GM21515 (cell line): Measurements from ENCODE around the gene AMOTL1.

Experiments
- ATAC-seq: cut with Tn5 transposase; IDR thresholded peaks from one replicate; pipeline ENCODE4 v1.9.1; 2021; ENCODE audit not compliant: unreplicated experiment

Gene AMOTL1, protein sequence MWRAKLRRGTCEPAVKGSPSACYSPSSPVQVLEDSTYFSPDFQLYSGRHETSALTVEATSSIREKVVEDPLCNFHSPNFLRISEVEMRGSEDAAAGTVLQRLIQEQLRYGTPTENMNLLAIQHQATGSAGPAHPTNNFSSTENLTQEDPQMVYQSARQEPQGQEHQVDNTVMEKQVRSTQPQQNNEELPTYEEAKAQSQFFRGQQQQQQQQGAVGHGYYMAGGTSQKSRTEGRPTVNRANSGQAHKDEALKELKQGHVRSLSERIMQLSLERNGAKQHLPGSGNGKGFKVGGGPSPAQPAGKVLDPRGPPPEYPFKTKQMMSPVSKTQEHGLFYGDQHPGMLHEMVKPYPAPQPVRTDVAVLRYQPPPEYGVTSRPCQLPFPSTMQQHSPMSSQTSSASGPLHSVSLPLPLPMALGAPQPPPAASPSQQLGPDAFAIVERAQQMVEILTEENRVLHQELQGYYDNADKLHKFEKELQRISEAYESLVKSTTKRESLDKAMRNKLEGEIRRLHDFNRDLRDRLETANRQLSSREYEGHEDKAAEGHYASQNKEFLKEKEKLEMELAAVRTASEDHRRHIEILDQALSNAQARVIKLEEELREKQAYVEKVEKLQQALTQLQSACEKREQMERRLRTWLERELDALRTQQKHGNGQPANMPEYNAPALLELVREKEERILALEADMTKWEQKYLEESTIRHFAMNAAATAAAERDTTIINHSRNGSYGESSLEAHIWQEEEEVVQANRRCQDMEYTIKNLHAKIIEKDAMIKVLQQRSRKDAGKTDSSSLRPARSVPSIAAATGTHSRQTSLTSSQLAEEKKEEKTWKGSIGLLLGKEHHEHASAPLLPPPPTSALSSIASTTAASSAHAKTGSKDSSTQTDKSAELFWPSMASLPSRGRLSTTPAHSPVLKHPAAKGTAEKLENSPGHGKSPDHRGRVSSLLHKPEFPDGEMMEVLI

DNA sequence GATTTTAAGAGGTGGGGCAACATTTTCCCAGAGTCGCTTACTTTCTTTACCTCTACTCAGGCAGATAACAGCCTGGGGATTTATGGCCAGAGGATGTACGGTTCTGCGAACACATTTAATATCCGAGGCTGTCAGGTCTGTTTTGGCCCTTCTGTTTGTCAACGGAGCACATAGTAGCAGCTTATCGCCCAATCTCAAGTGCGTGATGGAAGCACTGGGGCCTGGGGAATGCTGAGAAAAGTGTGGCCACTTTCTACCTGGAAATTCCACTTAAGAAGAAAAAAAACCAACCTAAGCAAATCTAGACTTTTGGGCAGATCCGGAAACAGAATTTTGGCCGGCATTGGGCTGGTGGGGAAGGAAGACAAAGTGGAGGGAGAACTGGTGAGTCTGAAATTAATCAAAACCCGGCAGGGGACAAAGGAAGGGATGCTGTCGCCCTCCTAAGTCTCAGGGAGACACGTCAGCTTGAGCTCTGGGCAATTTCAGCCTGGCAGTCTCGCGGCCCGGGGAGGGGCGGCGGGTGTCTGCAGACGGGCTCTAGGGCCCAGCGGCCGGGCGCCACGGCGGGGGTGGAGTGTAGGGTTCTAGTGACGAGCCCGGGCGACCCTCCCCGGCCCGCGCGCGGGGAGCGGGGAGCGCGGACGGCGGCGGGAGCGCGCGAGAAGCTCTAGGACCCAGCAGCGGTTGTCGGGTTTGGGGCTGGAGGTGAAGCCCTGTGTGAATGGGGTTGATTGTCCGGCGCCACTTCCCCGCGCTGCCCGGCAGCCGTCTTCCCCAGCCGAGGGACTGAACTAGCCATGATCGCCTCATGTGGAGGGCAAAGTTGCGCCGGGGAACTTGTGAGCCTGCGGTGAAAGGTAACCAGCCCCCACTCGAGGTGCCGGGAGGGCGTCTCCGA, at the start of gene AMOTL1:
Gene AMOTL1, plus strand, starts transcription at position 656 of the 901 bp plus-strand sequence. Its CDS starts 156 bp downstream, at position 812.
- ATAC-seq: no peak

DNA sequence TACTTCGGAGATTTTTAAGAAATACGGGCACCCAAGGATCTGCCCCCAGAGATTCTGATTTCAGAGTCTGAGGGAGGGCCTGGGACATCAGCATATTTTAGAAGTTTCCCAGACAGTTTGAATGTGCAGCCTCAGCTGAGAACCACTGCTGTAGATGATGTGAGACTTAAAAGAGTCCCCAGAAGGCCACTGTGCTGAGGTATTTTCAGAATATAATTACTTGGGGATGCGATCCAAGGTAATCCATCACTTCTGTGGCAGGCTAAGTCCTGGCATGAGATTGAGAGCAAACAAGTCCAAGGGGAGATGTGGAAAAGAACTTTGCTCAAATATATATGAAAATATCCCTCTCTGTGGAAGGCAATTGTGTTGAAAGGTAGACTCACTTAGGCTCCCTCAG, 48.3 kb upstream of the AMOTL1 start:
- ATAC-seq: no peak

DNA sequence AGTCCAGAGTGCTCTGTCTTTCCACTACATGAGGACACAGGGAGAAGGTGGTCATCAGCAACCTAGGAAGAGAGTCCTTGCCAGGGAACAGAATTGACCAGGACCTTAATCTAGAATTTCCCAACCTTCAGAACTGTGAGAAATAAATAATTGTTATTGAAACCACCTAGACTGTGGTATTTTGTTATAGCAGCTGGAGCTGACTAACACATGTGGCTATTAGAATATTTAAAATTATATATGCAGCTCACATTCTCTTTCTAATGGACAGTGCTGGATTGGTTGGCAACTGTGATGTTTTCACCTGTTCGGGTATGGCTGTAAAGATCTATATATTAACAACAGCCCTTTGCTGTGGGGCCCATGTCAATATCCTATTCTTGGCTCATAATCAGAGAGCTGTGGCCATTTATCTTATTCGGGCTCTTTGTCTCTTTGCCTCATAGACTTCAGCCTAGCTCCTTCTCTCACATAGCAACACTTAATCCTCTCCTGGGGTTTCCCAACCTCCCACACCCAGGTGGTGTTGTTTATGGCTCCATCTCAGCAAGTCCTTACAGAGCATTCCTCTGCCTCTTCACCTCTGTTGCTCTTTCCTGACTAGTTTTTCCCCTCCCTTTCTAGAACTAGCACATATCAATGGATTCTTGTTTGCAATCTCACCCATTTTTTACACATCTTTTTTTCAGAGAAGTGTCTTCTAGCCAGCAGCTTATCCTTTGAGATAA, 46.4 kb upstream of the AMOTL1 start:
- ATAC-seq: no peak

DNA sequence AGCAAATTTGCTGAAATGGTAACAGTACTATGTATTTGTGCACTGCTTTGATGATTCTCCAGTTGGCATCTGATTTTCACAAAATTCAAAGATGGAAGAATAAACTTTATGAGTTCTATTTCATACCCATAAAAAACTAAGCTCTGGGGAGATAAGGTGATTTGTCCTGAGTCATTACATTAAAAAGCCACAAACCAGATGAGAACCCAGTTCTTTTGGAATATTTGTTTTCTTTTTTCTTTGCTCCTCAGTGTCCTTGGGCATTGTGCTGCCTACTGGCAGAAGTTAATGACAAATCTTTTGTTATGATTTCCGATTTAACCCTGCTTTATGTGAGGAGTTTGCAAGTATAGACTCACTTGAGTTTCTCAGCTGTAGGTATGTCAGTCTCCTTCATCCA, 45.4 kb upstream of the AMOTL1 start:
- ATAC-seq: no peak

DNA sequence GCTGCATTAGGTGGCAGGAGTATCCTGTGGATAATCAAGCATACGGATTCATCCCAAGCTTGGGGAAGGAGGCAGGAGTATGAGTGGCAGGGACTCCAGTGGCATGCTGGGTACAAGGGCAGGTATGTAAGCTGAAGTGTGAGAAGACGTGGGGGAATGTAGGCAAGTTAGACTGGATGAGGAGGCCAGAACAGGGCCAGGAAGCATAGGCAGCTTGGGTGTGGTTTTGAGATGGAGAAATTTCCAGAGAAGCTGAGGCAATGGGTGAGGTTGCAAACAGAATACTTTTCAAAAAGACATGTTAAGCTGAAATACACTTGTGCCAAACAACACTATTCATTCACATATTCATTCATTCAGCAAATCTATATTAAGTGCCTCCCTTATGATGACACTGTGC, 43.1 kb upstream of the AMOTL1 start:
- no peak for ATAC-seq

DNA sequence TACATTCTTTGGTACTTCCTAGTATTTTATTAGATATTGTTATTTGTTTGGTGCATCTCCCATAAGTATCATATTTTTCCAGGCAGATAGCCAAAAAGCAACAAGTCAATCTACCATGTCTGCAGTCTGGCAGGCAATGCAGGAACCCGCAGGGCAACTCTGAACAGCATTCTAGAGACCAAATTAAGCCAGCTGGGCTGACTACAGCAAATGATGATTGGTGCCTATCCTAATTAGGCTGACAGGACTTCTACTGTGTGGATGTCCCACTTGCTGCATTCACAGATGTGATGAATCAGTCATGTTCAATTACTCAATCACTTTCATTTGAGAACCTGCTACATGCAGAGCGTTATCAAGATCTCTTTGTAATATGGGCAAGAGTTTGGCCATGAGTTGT, 40.3 kb upstream of the AMOTL1 start:
- ATAC-seq: no peak

DNA sequence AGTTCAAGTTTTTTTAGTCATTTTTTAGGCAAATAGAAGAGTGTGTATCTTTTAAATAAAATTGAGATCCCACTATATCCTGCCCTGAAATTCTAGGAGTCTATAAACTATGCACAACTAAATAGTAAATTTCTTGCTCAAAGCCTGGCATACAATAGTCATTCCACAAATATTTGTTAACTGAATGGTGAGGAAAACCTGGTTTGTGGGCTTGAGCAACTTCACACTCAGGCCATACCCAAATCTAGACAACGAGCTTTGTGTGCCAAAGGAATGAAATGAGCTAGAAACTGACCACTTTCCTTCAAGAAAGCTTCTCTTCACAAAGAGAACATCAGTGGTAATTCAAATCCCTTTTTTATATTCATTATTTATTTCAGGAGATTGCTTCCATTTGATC, 39.6 kb upstream of the AMOTL1 start:
- ATAC-seq: no peak

DNA sequence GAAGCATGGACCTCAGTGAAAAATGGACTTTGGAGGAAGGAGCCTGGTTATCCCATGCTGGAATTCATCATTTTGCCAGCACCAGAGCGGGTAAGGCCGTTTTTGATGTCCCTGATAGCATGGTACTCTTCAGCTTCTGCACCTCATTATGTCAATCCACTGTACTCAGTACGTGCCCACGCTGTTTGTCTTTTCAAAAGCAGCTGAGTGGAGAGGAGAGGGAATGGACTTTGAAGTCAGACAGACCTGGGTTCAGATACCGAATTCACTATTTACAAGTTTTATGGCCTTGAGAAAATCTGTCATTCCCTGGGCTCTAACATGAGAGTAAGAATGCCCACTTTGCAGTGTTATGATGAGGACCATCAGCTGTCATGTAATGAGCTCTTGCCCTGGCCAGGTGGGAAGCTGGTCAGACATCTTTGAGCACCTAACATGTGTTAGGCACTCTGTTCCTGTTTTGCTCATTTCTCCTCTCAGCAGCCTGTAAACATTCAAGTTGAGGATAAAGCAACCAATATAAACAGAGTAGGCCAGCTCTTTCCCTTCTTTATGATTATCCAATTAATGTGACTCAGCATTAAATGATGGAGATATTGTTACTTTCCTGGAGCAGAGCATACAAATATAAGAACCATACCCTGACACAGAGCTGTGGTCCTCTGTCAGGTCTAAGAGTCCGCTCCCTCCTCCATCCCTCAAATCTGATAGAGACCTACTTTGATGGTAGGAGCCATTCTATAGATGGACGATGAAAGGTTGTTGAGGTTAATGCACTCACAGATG, 39.0 kb upstream of the AMOTL1 start:
- no peak for ATAC-seq

DNA sequence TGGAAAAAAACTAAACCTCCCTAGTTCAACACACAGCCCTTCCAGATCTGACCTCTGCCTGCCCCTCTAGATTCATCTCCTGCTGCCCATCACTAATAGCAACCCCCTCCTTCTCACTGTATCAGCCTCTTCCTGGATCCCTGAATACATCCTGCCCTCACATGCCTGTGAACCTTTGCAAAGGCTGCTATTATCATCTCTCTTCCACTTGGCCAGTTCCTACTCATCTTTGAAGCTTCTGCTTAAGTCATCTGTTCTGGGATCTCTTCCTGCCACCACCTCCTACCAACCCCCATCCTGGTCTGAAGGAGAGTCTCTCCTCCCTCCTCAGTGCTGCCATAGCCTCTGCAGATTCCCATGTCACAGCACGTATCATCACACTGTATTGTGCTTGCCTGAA, 38.0 kb upstream of the AMOTL1 start:
- ATAC-seq: no peak

DNA sequence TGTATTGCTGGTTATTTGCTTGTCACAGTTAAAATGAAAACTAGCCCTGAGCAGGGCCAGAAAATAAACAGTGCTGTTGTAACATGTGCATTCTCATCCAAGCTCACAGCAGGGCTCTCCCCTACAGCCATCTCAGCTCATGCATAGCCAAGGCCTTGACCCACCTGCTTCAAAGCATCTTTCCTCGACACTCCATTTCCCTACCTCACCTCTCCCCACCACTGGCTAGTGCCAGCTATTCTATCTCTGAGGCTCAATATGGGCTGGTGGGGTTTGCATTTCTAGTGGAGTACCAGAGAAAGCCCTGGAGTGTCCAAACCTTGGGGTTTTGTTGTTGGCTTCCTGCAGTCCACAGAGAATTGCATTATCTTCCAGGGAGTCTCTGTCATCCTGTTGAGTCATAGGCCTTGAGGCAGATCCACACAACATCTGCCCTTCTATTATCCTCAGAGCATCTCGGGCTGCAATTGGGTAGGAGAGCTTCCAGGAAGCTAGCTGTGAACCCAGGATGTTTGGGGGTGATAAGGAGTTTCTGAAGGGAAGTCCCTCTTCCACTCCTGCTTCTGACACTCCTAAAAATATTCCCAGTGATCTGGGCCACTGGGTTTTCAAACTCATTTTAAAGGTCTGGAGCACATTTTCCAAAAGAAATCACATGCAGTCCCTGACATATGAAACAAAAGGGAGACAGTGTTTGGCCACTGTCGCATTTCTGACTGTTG, 36.1 kb upstream of the AMOTL1 start:
- ATAC-seq: no peak

DNA sequence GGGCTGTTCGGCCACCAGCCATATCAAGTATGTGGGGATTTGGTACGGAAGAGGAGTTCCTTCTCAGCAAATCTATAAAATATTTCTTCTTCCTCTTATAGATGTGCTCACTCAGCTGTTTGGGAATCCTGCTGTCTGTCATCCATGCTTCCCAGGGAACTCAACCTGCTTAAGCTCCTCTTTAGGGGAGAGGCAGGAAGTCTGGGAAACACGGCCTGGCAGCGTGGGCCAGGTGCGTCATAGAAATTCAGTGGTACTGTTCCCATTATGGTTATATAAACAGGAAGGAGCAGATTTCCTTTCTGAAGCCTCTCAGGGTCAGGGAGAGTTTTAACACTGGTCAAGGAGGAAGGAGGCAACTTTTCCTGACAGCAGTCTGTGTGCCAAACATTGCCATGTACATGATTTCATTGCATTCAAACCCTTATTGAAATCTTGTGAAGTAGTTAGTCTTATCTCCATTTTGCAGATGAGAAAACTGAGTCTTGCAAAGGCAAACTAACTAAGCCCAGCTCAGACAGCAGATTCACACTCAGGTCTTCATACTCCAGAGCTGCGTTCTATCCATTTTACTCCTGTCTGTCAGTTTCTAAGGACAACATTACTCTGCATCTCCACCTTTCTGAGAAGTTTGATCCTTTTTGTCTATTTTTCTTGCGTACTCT, 35.4 kb upstream of the AMOTL1 start:
- ATAC-seq: no peak

DNA sequence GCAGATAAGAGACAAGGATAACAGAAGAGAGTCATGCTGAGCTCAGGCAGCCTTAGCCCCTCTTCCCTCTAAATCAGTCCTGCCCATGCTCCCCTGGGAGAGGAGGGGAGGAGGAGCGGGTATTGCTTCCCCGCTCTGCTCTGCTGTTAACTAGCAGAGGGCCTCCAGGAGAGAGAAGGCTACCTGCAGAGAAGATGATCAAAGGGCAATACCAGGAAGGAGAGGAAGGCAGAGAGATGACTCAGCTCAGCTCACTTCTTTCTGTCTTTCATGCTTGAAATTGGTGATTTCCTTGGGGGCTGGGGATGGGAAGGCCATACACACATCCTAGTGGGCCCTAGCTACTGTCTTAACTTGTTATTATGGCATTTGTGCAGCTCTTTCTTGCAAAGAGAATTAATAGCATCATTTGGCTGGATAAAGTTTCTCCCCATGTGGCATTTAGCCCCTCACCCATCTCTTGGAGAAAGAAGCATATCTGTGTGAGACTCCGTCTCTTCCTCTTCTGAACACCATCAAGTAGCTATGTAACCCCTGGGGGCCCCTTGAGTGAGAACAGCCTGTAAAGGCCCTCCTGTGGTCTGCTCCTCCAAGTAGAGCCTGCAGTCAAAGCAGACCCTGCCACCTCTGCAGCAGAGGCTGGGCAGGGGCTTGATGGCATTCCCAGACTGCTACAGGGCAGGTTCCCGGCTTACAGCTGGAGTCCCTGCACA, 33.4 kb upstream of the AMOTL1 start:
- no peak for ATAC-seq

DNA sequence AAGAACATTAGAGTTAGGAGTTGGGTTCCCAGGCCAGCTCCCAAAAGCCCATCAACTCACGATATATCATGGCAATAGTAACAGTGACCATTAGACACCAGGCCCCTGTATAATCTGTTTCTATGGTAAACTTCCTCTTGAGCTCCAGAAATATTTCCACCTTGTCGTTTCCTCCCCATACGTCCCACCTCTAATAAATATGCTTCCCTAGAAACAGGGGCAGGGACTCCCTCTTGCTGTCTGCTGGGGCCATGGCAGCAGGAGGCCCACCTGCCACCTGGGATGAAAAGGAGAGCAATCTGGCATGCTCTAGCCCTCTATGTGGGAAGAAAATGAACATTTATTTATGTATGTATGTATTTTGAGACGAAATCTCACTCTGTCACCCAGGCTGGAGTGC, 32.2 kb upstream of the AMOTL1 start:
- ATAC-seq: no peak

DNA sequence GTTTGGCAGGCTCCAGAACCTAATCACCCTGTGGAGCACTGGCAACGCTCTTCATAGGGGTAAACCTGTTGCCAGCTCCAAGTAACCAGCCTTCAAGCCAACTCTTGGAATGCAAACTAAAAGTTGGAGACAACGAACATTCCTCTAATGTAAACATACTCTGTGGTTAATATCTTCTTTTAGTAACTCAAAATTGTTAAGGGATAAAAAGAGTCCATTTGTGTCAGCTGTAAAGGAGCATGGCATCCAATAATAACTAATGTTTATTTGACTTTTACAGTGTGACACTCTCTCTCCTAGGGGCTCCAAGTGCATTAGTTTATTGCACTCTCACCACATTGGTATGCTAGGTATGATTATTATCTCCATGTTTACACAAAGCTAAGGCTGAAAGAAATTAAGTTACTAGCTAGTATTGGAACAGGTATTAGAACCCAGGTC, 31.0 kb upstream of the AMOTL1 start:
- no peak for ATAC-seq

DNA sequence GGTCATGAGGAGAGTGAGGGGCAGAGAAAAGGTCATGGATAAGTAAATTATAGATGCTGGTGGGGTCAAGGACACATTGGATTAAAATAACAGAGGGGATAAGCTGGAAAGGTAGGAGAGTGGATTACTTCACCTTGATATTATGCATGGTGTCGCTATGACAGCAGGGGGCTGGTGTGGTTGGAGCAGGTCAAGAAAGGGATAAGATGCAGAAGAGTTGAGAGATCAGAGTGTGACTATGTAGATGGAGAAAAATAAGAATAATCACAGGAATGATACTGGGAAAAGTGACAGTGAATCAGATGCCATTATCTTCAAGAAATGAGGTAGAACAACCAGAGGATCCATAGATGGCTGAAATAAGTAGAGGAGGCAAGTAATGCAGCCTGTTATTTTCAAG, 29.4 kb upstream of the AMOTL1 start:
- no peak for ATAC-seq

DNA sequence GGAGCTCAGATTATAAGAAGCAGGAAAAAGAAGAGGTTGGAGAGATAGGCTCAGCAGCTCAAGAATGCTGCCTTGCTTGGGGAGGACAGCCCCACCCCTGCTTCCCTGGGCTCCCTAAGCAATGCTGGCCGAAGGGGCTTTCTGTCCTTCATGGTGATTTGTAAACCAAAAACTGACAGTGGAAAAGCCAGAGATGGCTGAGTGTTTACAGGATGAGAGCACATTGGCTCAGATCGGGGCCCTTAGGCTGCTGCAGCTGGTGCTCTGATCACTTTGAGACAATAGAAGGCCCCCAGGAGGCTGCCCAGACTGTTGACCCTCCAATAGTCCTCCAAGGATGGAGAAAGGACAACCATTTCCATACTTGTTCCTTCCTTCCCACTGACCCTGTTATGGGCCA, 28.8 kb upstream of the AMOTL1 start:
- no peak for ATAC-seq
